Testis (tissue), 2 donors: ENCODE measurements around the gene PAK6.

ENCODE experiments used
- POLR2A ChIP-seq: fragments of 450-650 bp; IDR thresholded peaks from one replicate; pipeline ENCODE4 v1.6.1; 2017; ENCODE audit warnings: antibody characterized with exemption, mild to moderate bottlenecking, moderate library complexity
- TF ChIP-seq, protein P1 (sequence below), 3 experiments: fragments of 450-650 bp in 2 of 3; fragments of 200-600 bp in 1 of 3; sonication (generic) in 1 of 3; IDR thresholded peaks; one replicate each; pipeline ENCODE4 v1.5.1; 2016 to 2019; ENCODE audit warnings: antibody characterized with exemption in 3 of 3, mild to moderate bottlenecking in 2 of 3, moderate library complexity in 1 of 3

DNA sequence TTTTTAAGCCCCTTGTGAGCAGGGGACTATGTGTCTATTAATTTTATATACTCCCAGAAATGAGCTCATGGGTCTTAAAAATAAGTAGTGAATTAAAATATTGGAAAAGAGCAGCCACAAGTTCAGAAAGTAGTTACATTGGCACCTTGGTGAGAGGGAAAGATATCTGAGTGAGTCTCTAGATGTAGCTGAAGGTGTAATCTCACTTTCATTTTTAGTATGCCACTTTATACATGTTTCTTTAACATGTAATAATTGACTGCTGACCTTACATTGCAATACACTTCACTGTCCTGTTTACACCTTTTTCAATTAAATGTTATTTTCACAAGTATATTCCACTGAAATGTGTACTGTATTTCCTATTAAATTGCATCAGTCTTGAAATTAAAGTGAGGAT, 12.1 kb upstream of the PAK6 start:
- TF ChIP-seq, protein P1, sequence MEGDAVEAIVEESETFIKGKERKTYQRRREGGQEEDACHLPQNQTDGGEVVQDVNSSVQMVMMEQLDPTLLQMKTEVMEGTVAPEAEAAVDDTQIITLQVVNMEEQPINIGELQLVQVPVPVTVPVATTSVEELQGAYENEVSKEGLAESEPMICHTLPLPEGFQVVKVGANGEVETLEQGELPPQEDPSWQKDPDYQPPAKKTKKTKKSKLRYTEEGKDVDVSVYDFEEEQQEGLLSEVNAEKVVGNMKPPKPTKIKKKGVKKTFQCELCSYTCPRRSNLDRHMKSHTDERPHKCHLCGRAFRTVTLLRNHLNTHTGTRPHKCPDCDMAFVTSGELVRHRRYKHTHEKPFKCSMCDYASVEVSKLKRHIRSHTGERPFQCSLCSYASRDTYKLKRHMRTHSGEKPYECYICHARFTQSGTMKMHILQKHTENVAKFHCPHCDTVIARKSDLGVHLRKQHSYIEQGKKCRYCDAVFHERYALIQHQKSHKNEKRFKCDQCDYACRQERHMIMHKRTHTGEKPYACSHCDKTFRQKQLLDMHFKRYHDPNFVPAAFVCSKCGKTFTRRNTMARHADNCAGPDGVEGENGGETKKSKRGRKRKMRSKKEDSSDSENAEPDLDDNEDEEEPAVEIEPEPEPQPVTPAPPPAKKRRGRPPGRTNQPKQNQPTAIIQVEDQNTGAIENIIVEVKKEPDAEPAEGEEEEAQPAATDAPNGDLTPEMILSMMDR (IDR thresholded peaks at IDR 0.05) = no peak
- no peak for TF ChIP-seq POLR2A
